GM18873 (cell line): ENCODE data around the gene ETV1.

Experiments used
- ATAC-seq: cut with Tn5 transposase; IDR thresholded peaks from one replicate; pipeline ENCODE4 v1.9.1; 2021; ENCODE audit warnings: mild to moderate bottlenecking, moderate library complexity, moderate number of reproducible peaks; ENCODE audit not compliant: unreplicated experiment, low FRiP score

The ETV1 gene

DNA sequence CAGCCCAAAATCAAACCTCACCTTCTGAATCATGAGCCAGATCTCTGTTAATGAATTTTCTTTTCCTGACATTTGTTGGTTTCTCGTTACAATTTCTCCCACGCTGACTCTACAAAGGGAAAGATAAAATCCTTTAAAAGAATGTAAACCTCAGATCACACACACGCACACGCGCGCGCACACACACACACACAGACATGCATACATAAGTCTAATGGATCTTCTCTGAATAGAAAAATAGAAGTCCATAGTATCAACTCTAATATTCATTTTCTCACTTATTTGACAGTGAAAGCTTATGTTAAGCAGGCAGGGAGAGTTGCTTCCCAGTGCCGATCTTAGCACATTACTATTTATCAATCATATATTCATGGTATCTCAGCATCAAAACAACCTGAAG lies 1.4 kb downstream of the ETV1 start:
- ATAC-seq = no peak

DNA sequence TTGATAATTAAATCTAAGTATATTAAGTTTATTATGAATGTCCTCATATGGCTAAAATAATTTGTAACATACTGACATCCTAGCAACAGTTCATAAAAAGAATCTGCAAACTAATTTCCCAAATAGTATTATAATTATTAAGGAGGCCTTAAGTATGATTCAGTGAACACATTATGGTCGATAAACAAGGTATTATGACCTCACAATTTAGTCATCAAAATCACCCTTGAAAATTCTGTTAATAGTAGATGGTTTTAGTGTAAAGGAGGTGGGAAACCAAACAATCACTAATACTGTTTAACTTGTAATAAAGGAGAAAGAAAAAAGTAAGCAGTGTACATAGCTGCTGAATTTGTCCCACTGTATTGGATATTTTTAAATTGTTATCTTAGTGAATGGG lies 2.1 kb downstream of the ETV1 start:
- no peak for ATAC-seq

DNA sequence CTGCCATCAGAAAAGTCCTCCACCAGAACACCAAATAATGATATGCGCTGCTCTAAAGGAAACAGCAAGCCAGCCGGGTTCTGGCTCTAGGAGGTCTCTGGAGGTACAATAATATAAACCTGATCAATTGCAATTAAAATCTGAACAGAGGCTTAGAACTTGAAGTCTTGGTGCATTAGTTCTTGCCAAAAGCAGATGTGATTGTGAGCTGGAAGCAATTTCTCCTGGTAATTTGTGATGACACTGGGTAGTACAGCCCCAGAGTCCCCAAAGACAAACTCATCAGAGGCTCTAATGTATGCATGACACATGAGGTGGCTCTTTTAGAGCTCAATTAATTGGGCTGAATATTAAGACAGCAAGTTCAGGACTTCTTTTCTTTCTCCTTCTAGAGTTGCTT lies 3.3 kb downstream of the ETV1 start:
- no peak for ATAC-seq

DNA sequence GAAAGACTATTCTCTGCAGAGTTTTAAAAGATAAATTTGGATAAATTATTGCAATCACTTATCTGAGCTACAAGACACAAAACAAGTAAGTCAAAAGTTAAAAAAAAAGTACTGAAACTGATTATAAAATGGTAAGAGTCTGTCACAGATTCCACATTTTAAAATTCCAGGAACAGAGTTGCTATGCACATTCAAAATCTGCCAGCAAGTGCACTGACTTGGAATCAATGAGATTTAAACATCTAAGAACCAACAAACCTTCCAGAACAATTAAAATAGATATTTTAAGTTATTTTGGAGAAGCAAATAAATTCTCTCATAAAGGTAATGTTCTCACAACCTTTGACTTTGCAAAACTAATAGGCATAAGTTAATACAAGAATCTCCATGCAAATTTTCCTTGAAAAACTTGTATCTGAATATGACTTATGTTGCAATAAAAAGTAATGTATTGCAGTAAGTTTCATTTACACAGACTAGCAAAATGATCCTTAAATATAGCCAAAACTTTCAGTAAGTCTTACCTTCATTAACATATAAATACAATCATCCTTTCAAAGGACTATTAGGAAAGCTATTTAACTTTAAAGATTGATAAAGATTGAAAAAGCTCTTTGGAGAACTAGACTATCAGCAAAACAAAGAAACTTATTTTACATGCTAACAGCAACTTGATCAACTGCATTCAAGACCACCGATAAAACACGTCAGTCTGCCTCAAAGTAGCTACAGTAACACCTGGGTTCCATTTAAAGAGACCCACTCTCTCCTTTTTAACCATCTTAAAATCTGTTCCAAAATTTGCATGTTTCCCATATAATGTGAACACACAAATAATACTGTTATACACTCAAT lies 4.4 kb downstream of the ETV1 start:
- no peak for ATAC-seq

DNA sequence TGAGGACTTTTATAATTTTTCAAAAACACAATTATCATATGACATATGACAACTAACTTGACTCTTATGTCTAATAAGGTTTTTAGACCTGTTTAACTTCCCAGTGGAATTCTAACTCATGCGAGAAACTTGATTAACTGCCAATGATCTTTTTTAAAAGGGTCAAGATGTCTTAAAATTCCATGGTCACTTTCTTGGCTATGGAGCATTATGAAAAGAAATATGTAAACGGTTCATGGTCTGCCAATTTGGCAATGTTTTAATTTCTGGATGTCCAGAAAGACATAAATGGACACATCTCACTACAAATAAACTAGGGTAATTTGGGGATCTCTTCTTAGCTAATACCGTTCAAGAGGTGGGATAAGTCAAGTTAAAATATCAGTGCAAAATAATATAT lies 5.4 kb downstream of the ETV1 start:
- ATAC-seq = no peak

DNA sequence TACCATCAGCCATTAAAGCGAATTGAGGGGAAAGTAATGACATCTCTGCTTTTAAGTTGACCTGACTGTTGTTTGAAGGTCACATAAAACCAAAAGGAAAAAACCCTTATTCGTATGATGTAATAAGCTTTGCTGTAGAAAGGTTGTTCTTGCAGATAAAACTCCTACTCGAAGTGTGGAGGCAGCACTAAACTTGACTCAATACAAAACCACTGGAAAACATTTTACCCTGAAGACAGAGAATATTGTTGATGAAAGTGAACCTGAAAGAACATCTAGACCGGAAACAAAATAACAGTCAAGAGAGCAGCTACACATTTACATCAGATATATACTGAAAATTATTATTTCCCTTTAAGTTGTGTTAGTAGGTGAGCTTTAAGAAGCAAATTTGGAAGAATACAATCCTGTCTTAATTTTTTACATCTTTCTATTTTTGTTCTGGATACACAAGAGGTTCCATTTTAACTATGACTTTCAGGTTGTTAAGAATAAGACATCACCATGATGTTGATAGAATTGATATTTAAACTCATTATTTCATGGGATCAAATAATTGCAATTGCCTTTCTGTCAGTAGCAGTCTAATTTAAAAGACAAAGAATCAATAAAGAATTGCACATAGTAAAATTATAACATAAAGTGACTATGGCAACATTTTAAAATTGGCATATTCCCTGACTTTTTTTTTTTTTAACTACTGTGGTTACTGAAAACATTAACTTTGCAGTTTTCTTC lies 6.4 kb downstream of the ETV1 start:
- no peak for ATAC-seq

DNA sequence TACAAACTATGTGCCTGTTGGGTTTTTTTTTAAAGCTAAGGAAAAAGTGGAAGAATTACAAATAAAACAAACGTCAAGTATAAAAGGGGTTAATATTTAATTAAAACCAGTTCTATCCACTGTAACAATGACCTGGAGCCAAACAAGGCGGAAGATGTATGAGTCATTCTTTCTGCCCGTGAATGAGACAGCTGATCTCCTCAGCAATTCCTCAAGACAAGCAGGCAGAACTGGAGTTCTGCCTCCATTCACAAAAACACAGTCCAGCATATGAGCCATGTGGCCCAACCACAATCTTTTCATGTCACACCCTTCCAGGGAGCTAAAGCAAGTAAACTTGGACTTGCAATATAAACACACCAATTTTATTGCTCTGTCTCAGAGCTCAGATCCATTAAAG lies 8.4 kb downstream of the ETV1 start:
- ATAC-seq = no peak

DNA sequence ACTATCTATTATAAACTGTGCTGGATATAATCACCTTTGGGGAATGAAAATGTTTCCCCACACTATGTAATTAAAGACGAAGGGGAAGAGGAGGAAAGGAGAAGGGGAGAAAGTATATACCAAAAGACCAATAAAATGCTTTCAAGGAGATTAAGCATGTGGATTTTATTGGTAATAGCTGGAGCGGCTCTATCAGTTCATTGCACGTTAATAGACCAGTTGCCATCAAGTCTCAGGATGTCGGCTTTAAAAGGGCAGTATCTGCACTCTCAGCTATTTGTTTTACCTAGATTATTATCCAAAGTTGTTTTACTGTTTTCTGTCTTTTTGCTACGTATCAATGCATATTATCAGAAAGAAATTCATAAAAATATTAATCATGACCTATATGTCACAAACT lies 9.0 kb downstream of the ETV1 start:
- no peak for ATAC-seq

DNA sequence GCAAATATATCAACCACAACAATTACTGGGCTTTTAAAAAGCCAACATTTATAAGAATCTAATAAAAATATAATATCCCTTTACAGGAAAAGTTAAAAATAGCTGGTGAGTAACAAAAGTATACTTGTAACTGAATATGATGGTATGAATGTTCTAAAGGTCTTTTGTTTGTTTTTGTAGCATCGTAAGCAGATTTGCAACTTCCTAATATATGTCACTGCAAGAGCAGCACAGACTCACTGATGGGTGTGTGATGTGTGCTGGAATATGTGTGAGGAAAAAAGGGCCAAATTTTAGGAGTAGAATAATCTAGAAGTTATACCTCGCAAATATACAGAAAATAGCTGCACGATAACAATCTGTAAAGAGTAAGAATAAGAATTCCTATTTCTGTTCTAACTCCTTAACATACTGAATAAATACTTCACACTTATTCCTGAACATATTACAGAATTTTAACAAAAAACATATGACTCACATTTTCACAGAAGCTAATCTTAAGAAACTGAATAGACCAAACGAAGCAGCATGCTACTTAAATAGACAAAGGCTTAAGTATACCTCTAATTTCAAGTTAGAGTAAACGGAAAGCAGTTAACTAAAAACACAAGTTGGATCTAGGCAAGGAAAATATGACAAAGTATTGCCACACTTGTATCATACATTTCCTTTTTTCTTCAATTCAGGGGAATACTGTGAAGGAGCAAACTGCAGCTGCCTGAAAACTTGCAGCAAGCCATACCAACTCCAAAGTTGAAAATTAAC lies 9.6 kb downstream of the ETV1 start:
- no peak for ATAC-seq

DNA sequence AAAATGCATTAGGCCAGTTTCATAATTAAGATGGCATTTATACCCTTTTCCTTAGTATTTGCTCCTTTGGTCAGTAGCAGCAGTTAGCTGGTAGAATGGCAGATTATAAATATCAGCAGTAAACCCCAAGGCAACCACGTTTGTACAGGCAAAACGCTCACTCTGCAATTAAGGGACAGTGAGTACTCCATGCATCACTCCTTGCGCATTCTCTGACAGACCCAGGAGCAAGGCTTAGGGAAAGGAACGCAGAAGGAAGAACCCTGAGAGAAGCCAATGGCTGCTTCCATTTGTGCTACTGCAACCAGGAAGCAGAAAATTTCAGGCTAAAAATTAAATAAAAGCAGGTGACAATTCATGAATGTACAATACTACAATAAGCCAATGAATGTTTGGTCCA lies 12.9 kb downstream of the ETV1 start:
- ATAC-seq = no peak

DNA sequence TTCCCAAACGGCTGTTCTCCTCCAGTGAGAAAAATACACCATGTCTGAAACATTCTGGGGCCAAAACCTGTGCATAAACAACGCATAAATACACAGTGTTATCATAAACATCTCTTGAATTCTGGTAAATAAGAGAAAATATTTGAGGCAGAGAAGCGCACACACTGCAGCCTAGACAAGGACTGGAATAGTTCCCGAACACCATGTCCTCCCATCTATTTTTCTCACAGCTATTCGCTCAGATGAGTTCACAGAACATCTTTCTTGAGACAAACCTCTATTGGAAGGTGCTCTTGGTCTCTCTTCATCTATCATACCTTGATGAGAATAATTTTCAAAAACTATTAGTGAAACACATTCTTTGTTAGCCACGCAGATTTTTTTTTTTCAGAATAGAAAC lies 24.4 kb downstream of the ETV1 start:
- no peak for ATAC-seq

DNA sequence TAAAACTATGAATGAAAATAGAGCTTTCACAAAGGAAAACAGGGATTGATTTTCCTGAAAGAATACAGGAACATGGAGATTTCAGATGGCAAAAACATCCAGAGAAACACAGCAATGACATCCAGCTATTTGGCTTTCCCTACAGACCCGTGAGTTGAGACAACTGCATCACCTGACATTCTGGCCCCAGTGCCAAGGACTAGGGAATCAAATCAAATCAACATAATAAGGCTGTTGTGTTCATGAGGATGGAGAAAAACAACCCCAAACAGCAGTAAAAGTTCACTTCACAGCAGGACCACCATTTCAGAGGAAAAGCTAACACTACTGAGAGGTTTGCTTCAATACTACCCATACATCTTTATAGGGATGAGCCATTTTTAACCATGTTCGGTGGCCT lies 25.5 kb downstream of the ETV1 start:
- ATAC-seq = no peak

DNA sequence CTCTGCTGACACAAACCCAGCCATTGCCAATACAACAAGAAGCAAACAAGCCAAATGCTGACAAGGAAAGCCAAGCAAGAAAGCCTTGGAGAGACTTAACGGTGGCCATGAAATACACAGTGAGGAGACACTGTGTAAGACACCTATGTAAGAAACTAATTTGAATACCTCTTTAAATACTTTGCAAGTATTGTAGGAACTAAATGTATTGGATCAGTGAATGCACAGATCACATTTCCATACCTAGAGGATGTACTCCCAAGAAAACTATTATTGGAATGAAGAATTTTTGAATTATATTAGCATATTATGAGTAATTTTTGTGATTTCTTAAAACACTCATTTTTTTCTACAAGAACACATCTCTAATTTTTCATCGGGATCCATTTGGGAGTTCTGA lies 34.0 kb downstream of the ETV1 start:
- ATAC-seq = no peak

DNA sequence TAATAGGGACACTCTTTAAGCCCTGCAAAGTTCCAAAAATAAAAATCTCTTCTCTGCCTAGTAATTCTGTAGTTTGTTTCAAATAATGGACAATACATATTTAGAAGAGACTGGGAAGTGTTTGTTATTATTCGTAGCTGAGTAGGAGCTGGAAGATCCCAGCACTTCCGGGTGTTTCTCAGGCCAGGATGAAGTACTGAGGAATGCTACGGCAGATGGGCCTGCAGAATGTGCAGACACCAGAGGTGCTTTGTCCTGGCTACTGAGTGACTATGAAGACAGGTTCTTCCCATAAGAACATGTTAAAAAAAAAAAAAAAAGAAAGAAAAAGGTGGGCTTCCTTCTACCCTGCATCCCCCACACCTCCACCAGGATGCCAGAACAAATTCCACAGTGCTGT lies 36.1 kb downstream of the ETV1 start:
- no peak for ATAC-seq

DNA sequence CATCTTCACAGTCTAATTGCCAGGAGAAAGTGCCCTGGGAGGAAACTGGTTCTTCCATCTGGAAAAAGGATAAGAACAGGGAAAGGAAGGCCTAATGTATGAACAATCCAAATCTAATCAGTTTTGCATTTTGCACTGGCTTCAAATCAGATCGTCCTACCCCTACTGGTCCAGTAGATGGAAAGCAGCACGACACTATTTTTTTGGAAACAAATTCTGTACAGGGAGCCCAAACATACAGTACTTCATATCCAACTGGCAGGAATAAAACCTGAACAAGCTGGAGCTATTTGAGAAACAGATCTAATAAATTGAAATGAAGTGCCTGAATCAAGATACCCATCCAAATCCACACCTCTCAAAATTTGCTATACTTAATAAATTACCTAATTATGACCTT lies 36.5 kb downstream of the ETV1 start:
- no peak for ATAC-seq

DNA sequence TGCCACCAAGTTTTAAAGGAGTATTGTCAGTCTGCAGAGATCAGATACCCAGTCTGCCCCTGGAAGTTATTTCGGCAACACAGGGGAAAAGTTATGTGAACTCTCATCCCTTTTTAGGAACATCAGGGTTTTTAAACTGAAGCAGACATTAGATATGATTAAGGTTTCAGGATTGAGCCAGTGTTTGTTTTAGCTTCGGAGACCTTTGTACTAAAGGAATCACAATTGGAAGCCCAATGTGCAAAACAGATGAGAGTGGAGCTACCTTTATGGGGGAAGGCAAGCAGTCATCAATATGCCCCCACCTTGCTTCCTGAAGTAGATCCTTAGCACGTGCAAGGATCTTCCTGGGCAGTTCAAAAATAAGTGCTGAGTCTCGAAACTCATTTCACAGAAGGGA lies 39.5 kb downstream of the ETV1 start:
- no peak for ATAC-seq

DNA sequence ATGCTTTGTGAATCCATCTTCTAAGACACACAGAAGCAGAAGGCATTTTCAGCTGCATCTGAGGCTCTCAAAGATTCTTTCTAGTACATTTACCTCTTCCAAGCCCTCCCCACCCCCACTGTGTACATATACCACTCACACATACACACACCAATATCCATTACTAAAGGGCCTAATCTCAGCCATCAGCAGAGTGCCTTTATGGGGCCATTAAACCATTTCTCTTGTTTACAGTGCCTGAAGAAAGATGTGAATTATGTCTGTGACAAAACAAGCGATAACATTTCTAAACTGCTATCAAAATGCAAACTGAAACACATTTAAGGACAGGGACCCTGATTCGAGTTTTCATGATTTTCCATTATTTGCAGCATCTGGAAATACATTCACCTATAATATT lies 40.0 kb downstream of the ETV1 start:
- ATAC-seq = no peak

DNA sequence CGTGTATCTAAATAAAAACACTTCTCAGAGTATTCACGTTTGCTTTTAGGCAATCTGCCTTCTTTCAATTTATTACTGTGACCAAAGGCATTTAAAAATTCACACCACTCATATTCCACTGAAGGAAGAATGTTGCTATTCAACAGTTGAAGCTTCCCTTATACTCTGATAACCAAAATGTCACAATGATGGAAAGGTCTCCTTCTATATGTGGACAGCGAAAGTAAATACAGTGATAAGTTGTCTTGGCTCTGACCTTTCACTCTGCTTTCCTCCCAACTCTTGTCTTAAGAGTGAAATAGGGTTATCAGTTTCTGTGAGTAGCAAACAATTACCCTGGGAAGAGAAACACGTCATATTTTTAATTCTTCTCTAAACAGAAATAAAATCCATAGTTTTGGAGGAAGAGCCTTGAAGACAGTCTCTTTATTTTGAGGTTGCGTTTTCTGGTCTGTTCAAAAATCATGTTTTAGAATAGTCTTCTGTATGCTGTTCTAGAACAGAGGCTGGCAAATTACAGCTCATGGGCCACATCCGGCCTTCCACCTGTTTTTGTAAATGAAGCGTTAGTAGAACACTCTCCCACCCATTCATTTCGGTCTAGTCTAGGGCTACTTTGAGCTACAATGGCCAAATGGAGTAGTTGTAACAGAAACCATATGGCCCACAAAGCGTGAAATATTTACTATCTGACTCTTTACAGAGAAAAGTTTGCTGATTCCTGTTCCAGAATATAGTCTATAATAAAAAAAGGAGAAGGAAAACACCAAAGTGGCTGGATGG lies 41.3 kb downstream of the ETV1 start:
- no peak for ATAC-seq

DNA sequence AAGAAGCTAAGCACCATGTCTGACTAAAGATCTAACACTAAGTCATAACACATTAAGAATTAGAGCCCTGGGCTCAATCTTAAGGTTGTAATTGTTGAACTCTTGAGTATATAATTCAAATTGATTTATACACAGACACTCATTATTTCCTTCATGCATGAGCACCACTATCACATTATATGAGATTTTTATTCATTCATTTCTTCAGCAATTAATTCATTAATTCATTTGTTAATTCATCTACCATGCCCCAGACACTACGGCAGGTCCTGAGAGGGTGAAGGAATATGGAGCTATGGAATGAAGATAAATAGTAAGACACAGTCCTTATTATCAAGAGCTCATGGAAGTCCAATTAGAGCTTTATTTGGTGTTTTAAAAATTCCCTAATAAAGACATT lies 41.9 kb downstream of the ETV1 start:
- no peak for ATAC-seq

DNA sequence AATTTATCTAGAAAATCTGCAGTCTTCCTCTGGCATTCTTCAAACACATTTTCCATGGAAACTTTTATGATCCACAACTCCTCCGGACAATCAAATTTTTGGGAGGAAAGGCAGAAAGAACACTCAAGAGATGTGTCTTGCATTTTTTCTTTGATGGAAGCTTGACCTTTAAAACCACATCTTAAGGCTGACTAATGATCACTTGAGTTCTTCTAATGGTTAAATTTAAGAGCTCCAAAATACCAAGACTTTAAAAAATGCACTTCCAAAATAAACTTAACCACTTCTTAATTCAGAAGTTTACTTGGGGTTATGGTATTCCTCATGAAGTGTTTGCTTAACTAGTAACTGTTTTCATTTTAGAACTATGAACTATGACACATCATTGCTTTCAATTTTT lies 43.3 kb downstream of the ETV1 start:
- no peak for ATAC-seq

DNA sequence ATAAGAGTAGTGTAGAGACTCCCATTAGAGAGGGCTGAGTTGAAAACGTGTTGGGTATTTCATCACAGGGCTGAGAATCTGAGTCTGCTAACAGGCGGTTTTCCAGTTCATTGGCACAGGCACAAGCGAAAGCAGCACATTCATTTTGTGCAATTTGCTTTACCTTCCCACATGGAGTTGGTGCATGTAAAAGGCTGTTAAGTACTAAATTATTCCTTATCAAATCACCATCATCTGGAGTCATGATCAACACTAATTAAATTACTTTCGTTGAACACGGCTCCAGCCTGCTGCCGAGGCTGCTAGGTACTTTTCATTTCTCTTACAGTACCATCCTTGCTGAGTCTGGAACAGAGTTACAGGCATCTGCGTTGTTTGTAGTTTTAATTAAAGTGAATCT lies 43.8 kb downstream of the ETV1 start:
- ATAC-seq = no peak
